SK-N-SH (cell line): ENCODE measurements around the gene TMEM179. TPM values are rescaled to one million over a fixed set of nuclear protein-coding genes. Genes with fewer than 3 reads are reported as not detected.

ENCODE experiments used
- CTCF ChIA-PET: fragments of 300-600, 350-600 bp; formaldehyde crosslinking; extraction: SDS; loops from one replicate; lab custom pipeline; 2021; lab: Yijun Ruan, JAX
- POLR2A ChIA-PET: fragments of 350-600 bp; sonication (Branson Sonifier 250); formaldehyde crosslinking; extraction: SDS; loops from one replicate; lab custom pipeline; 2020; ENCODE audit warnings: antibody characterized with exemption, inconsistent platforms; lab: Yijun Ruan, JAX
- DNase-seq: peaks from one replicate; pipeline ENCODE4 v3.0.0; 2012
- H2AFZ ChIP-seq: fragments of 200-600 bp; sonication (generic); 2 replicates; pipeline ENCODE4 v1.8.1; 2016; ENCODE audit warnings: antibody characterized with exemption, mild to moderate bottlenecking, low read depth
- H3F3A ChIP-seq: fragments of 200-600 bp; sonication (generic); replicated peaks from 2 replicates; pipeline ENCODE3; 2016; ENCODE audit warnings: antibody characterized with exemption, mild to moderate bottlenecking; ENCODE audit not compliant: insufficient read depth
- H3K27ac ChIP-seq, 2 experiments: fragments of 200-500 bp in 1 of 2; fragments of 200-600 bp in 1 of 2; sonication (Bioruptor generic) in 1 of 2; sonication (generic), shearing (Covaris generic) in 1 of 2; 2 replicates each; pipeline versions ENCODE4 v1.5.1 to v1.6.1; 2014 to 2016; ENCODE audit warnings: low read depth in 2 of 2, inconsistent platforms in 1 of 2, low read length in 1 of 2, mild to moderate bottlenecking in 1 of 2, mixed read lengths in 1 of 2
- H3K27me3 ChIP-seq: fragments of 200-600 bp; sonication (generic), shearing (Covaris generic); 2 replicates; pipeline ENCODE4 v1.6.1; 2016; ENCODE audit warnings: mixed run types; ENCODE audit not compliant: insufficient read depth
- H3K36me3 ChIP-seq, 2 experiments: fragments of 200-500 bp in 1 of 2; fragments of 200-600 bp in 1 of 2; sonication (Bioruptor generic) in 1 of 2; sonication (generic) in 1 of 2; replicated peaks in 1 of 2; 2 replicates each; pipeline versions ENCODE3 to v1.5.1; 2014 to 2016; ENCODE audit warnings: low read length in 1 of 2, mild to moderate bottlenecking in 1 of 2; ENCODE audit not compliant: insufficient read depth in 2 of 2, control insufficient read depth in 1 of 2
- H3K4me1 ChIP-seq, 2 experiments: fragments of 200-500 bp in 1 of 2; fragments of 200-600 bp in 1 of 2; sonication (Bioruptor generic) in 1 of 2; sonication (generic), shearing (Covaris generic) in 1 of 2; 2 replicates each; pipeline versions ENCODE4 v1.5.1 to v1.6.1; 2014 to 2016; ENCODE audit warnings: low read depth in 1 of 2, low read length in 1 of 2, mixed run types in 1 of 2; ENCODE audit not compliant: insufficient read depth in 2 of 2, control insufficient read depth in 1 of 2
- H3K4me2 ChIP-seq: fragments of 200-600 bp; sonication (generic), shearing (Covaris generic); 2 replicates; pipeline ENCODE4 v1.6.1; 2017; ENCODE audit warnings: mixed run types
- H3K4me3 ChIP-seq, 2 experiments: fragments of 200-500 bp in 1 of 2; fragments of 200-600 bp in 1 of 2; sonication (Bioruptor generic) in 1 of 2; sonication (generic), shearing (Covaris generic) in 1 of 2; 2 replicates each; pipeline versions ENCODE4 v1.5.1 to v1.8.1; 2014 to 2016; ENCODE audit warnings: low read depth in 2 of 2, inconsistent platforms in 1 of 2, low read length in 1 of 2, mild to moderate bottlenecking in 1 of 2, mixed read lengths in 1 of 2, moderate library complexity in 1 of 2
- H3K79me2 ChIP-seq: fragments of 200-600 bp; sonication (generic); 2 replicates; pipeline ENCODE4 v1.8.1; 2017; ENCODE audit warnings: mild to moderate bottlenecking; ENCODE audit not compliant: insufficient read depth
- H3K9ac ChIP-seq: fragments of 200-600 bp; sonication (generic); 2 replicates; pipeline ENCODE4 v1.6.1; 2017; ENCODE audit warnings: mixed run types
- H3K9me2 ChIP-seq: fragments of 200-600 bp; sonication (generic); 2 replicates; pipeline ENCODE4 v1.6.1; 2017; ENCODE audit warnings: mixed run types
- H3K9me3 ChIP-seq: fragments of 200-600 bp; sonication (generic); 2 replicates; pipeline ENCODE4 v1.6.1; 2017; ENCODE audit warnings: mixed run types, mild to moderate bottlenecking, moderate library complexity
- H4K20me1 ChIP-seq: fragments of 200-600 bp; sonication (generic); 2 replicates; pipeline ENCODE4 v1.6.1; 2017; ENCODE audit warnings: mild to moderate bottlenecking, mixed run types; ENCODE audit not compliant: insufficient read depth
- EP300 ChIP-seq, 2 experiments: IDR thresholded peaks; 2 replicates each; pipeline versions ENCODE4 v1.4.0 to v1.6.1; 2012; ENCODE audit warnings: borderline replicate concordance in 1 of 2, low read depth in 1 of 2, low read length in 1 of 2
- FOXM1 ChIP-seq: IDR thresholded peaks from 2 replicates; pipeline ENCODE4 v1.4.0; 2012; ENCODE audit warnings: low read depth, mild to moderate bottlenecking
- GATA2 ChIP-seq: sonication (generic); formaldehyde crosslinking; IDR thresholded peaks from 2 replicates; pipeline ENCODE4 v1.5.0; 2020; ENCODE audit warnings: mild to moderate bottlenecking, missing genetic modification reagents
- JUND ChIP-seq: IDR thresholded peaks from 2 replicates; pipeline ENCODE4 v1.4.0; 2012
- NFIC ChIP-seq: IDR thresholded peaks from 2 replicates; pipeline ENCODE4 v1.4.0; 2012; ENCODE audit warnings: borderline replicate concordance
- RAD21 ChIP-seq: IDR thresholded peaks from 2 replicates; pipeline ENCODE4 v1.6.1; 2012; ENCODE audit warnings: mild to moderate bottlenecking, low read length
- RCOR1 ChIP-seq: fragments of 150-350 bp; IDR thresholded peaks from 2 replicates; pipeline ENCODE4 v1.6.1; 2017; ENCODE audit warnings: antibody characterized with exemption, low read length
- TAF1 ChIP-seq: IDR thresholded peaks from 2 replicates; pipeline ENCODE4 v1.6.1; 2012; ENCODE audit warnings: low read depth, mild to moderate bottlenecking, low read length, moderate library complexity, borderline replicate concordance
- TEAD4 ChIP-seq: IDR thresholded peaks from 2 replicates; pipeline ENCODE4 v1.4.0; 2012; ENCODE audit warnings: mild to moderate bottlenecking, borderline replicate concordance; ENCODE audit not compliant: insufficient read depth
- YY1 ChIP-seq: IDR thresholded peaks from 2 replicates; pipeline ENCODE4 v1.4.0; 2012; ENCODE audit warnings: low read depth, mild to moderate bottlenecking
- WGBS: methylation state at CpG from one replicate; pipeline ENCODE4 v1.1.6; 2017; ENCODE audit warnings: low lambda C conversion rate; 5-methylcytosine and 5-hydroxymethylcytosine counted together
- polyA plus RNA-seq, 3 experiments: library from polyadenylated mRNA; depleted of rRNA; stranded (reverse); fragments of >200 nt; gene quantifications; 2 replicates each; pipeline ENCODE4 v1.2.3, GENCODE V29; 2012

TMEM179 gene
- polyA plus RNA-seq, 1 of the 3 experiments (the other 2 are of a cell fraction), result 1.7 TPM

GRCh38 chr14:104590240-104590965, 14.2 kb downstream of the TMEM179 start:
- POLR2A ChIA-PET, result interaction anchor here (1.5 kb wide), 1 partner anchor 9 kb away, joined by 4 read pairs; no protein-coding TSS in a partner anchor
- Histone ChIP-seq H3K9ac (no peak overlapping the region), H3K27me3 (no peaks in the 10 kb centered on the region), H3K4me1 (peaks cover 0 to 86% of the 10 kb centered on the region in 2 experiments; a peak in 1 of 4 replicates), H3K9me2 (no peaks in the 10 kb centered on the region), H2AFZ (peak overlapping the region; percentile 29; the same call in 1 of the 2 replicates), H3K27ac (no peak overlapping the region; a peak in 1 of 4 replicates), H3K4me3 (no peak overlapping the region), H4K20me1 (no peaks in the 10 kb centered on the region), H3K4me2 (peak overlapping the region; percentile 57), H3K79me2 (no peaks in the 10 kb centered on the region), H3K9me3 (no peaks in the 10 kb centered on the region), H3F3A (no peaks in the 10 kb centered on the region), H3K36me3 (no peaks in the 10 kb centered on the region)
- no peak for TF ChIP-seq FOXM1
- TF ChIP-seq NFIC, result no peak
- no peak for TF ChIP-seq RCOR1
- TF ChIP-seq RAD21, result no peak
- no peak for TF ChIP-seq TEAD4
- no peak for TF ChIP-seq YY1
- TF ChIP-seq TAF1, result no peak
- no peak for TF ChIP-seq JUND
- TF ChIP-seq GATA2 (CRISPR knock-in tag), result no peak
- no peak for DNase-seq
- CTCF ChIA-PET, result interaction anchor here (1.0 to 1.8 kb wide), 3 partner anchors 23 to 50 kb away, joined by 3 to 7 read pairs (median 5); no protein-coding TSS in a partner anchor
- 61% methylated on average over 14 of the region's 23 CpGs for WGBS

GRCh38 chr14:104589338-104590195, 15.0 kb downstream of the TMEM179 start:
- DNase-seq, result peak; percentile 80
- no peaks in the 10 kb centered on the region for H3K36me3 ChIP-seq
- TF ChIP-seq RCOR1, result no peak
- peak in 1 of 2 experiments; percentile 46; a peak in 1 of 4 replicates for TF ChIP-seq EP300 (IDR thresholded peaks at IDR 0.05; ENCODE audit: borderline replicate concordance in 1 of 2, low read depth in 1 of 2, low read length in 1 of 2)
- ChIA-PET POLR2A (no interaction called here), CTCF (interaction anchor here (0.9 to 1.1 kb wide), 2 partner anchors 12 to 56 kb away, joined by 3 read pairs; no protein-coding TSS in a partner anchor)
- H3K4me1 ChIP-seq, result peaks cover 0 to 94% of the 10 kb centered on the region in 2 experiments; a peak in 1 of 4 replicates
- WGBS, result 55% methylated on average over 16 of the region's 26 CpGs
- no peaks in the 10 kb centered on the region for H3K9me3 ChIP-seq
- no peaks in the 10 kb centered on the region for H3K27me3 ChIP-seq
- H3K9me2 ChIP-seq, result no peaks in the 10 kb centered on the region
- H4K20me1 ChIP-seq, result no peaks in the 10 kb centered on the region
- H2AFZ ChIP-seq, result no peak overlapping the region
- no peaks in the 10 kb centered on the region for H3F3A ChIP-seq
- H3K79me2 ChIP-seq, result no peaks in the 10 kb centered on the region
- no peak overlapping the region for H3K9ac ChIP-seq
- peak overlapping the region in 1 of 2 experiments; percentile 97; a peak in 1 of 4 replicates for H3K27ac ChIP-seq
- H3K4me3 ChIP-seq, result no peak overlapping the region
- no peak overlapping the region for H3K4me2 ChIP-seq
